Glutamatergic neuron (in vitro differentiated cells): ENCODE results near the gene COL25A1. TPM values are rescaled to one million over a fixed set of nuclear protein-coding genes. Genes with fewer than 3 reads are reported as not detected.

Source experiments
- DNase-seq: peaks from one replicate; pipeline ENCODE4 v3.0.0; 2022
- H3K27ac Mint-ChIP-seq: one replicate; pipeline ENCODE4 v1.8.0; 2020; ENCODE audit warnings: mild to moderate bottlenecking, mixed read lengths, inconsistent platforms; ENCODE audit not compliant: unreplicated experiment
- H3K27me3 Mint-ChIP-seq: one replicate; pipeline ENCODE4 v1.8.0; 2020; ENCODE audit warnings: mild to moderate bottlenecking, moderate library complexity, mixed read lengths, inconsistent platforms; ENCODE audit not compliant: unreplicated experiment
- H3K36me3 Mint-ChIP-seq: one replicate; pipeline ENCODE4 v1.8.0; 2020; ENCODE audit warnings: mild to moderate bottlenecking, mixed read lengths, inconsistent platforms; ENCODE audit not compliant: unreplicated experiment
- H3K4me1 Mint-ChIP-seq: one replicate; pipeline ENCODE4 v1.8.0; 2020; ENCODE audit warnings: mild to moderate bottlenecking, low read depth, mixed read lengths, inconsistent platforms; ENCODE audit not compliant: unreplicated experiment
- H3K4me3 Mint-ChIP-seq: one replicate; pipeline ENCODE4 v1.8.0; 2020; ENCODE audit warnings: mild to moderate bottlenecking, mixed read lengths, inconsistent platforms; ENCODE audit not compliant: unreplicated experiment
- H3K9me3 Mint-ChIP-seq: one replicate; pipeline ENCODE4 v1.8.0; 2020; ENCODE audit warnings: mild to moderate bottlenecking, moderate library complexity, mixed read lengths, inconsistent platforms; ENCODE audit not compliant: unreplicated experiment
- CTCF ChIP-seq: fragments of 200-600 bp; sonication (generic); IDR thresholded peaks from one replicate; pipeline ENCODE4 v1.5.0; 2021; ENCODE audit not compliant: partially characterized antibody, unreplicated experiment
- total RNA-seq: library from RNA; stranded (reverse); fragmentation: NEBNext Ultra II Directional; extraction: Animal tissue kit (Norgen Biotek cat#: 25700); gene quantifications from one replicate; pipeline ENCODE4 v1.2.1, GENCODE V29; 2021; ENCODE audit not compliant: unreplicated experiment

Gene COL25A1
- total RNA-seq, 1 donor from 2014 or later = 1.1 TPM

GRCh38 chr4:109275066-109275745 is 27.3 kb downstream of the COL25A1 start:
- no peak overlapping the region for H3K4me3 Mint-ChIP-seq
- H3K9me3 Mint-ChIP-seq = no peaks in the 10 kb centered on the region
- peaks cover 3% of the 10 kb centered on the region for H3K4me1 Mint-ChIP-seq
- H3K27me3 Mint-ChIP-seq = no peaks in the 10 kb centered on the region
- no peak for DNase-seq
- TF ChIP-seq CTCF = no peak
- H3K36me3 Mint-ChIP-seq = no peaks in the 10 kb centered on the region
- no peak overlapping the region for H3K27ac Mint-ChIP-seq

GRCh38 chr4:109266891-109267290 is 35.6 kb downstream of the COL25A1 start:
- no peak overlapping the region for H3K27ac Mint-ChIP-seq
- no peak for DNase-seq

GRCh38 chr4:109266236-109266635 is 36.2 kb downstream of the COL25A1 start:
- H3K4me1 Mint-ChIP-seq = no peaks in the 10 kb centered on the region
- H3K4me3 Mint-ChIP-seq = no peak overlapping the region
- no peaks in the 10 kb centered on the region for H3K9me3 Mint-ChIP-seq
- TF ChIP-seq CTCF = no peak
- no peaks in the 10 kb centered on the region for H3K27me3 Mint-ChIP-seq
- DNase-seq = no peak
- no peak overlapping the region for H3K27ac Mint-ChIP-seq
- no peaks in the 10 kb centered on the region for H3K36me3 Mint-ChIP-seq

More at GRCh38 chr4:109266891-109267290, 35.6 kb downstream of the COL25A1 start:
- no peaks in the 10 kb centered on the region for H3K27me3 Mint-ChIP-seq
- no peak for TF ChIP-seq CTCF
- H3K9me3 Mint-ChIP-seq = no peaks in the 10 kb centered on the region
- no peaks in the 10 kb centered on the region for H3K36me3 Mint-ChIP-seq
- no peaks in the 10 kb centered on the region for H3K4me1 Mint-ChIP-seq
- no peak overlapping the region for H3K4me3 Mint-ChIP-seq

GRCh38 chr4:109263721-109264120 is 38.7 kb downstream of the COL25A1 start:
- no peaks in the 10 kb centered on the region for H3K36me3 Mint-ChIP-seq
- no peaks in the 10 kb centered on the region for H3K27me3 Mint-ChIP-seq
- no peaks in the 10 kb centered on the region for H3K4me1 Mint-ChIP-seq
- DNase-seq = no peak
- H3K9me3 Mint-ChIP-seq = no peaks in the 10 kb centered on the region
- no peak overlapping the region for H3K4me3 Mint-ChIP-seq
- no peak overlapping the region for H3K27ac Mint-ChIP-seq
- TF ChIP-seq CTCF = no peak

GRCh38 chr4:109256818-109257217 is 45.6 kb downstream of the COL25A1 start:
- no peaks in the 10 kb centered on the region for H3K4me1 Mint-ChIP-seq
- H3K4me3 Mint-ChIP-seq = no peak overlapping the region
- no peaks in the 10 kb centered on the region for H3K36me3 Mint-ChIP-seq
- DNase-seq = no peak
- H3K27me3 Mint-ChIP-seq = no peaks in the 10 kb centered on the region
- no peak overlapping the region for H3K27ac Mint-ChIP-seq
- peaks cover 2% of the 10 kb centered on the region for H3K9me3 Mint-ChIP-seq
- no peak for TF ChIP-seq CTCF
